IMR-90 (cell line): Measurements from ENCODE around the gene SYT3. TPM values are rescaled to one million over a fixed set of nuclear protein-coding genes. Genes with fewer than 3 reads are reported as not detected.

ENCODE experiments used
- ATAC-seq: fragments of 200-7000 bp; cut with Tn5 transposase; 2 replicates; pipeline ENCODE4 v1.9.1; 2020; ENCODE audit warnings: low read depth, mild to moderate bottlenecking, moderate library complexity
- BruUV-seq: library from RNA; stranded (reverse); fragments of 400-500 nt; replicated peaks from 2 replicates; lab custom pipeline; 2021; lab: Mats Ljungman, UMichigan
- CTCF ChIA-PET: fragments of 300-600 bp; formaldehyde crosslinking; extraction: SDS; loops from one replicate; lab custom pipeline; 2021; ENCODE audit warnings: antibody characterized with exemption; lab: Yijun Ruan, JAX
- POLR2A ChIA-PET: fragments of 300-600 bp; sonication (Branson Sonifier 250); formaldehyde crosslinking; loops from one replicate; lab custom pipeline; 2022; ENCODE audit warnings: antibody characterized with exemption; ENCODE audit not compliant: unreplicated experiment; lab: Charles Lee
- DNase-seq: peaks from one replicate; pipeline ENCODE4 v3.0.0; 2013
- H2AFZ ChIP-seq: replicated peaks from 2 replicates; pipeline ENCODE3; 2013; ENCODE audit warnings: low read length, mild to moderate bottlenecking; ENCODE audit not compliant: poor library complexity
- H2AK5ac ChIP-seq: 2 replicates; pipeline ENCODE4 v1.6.1; 2013; ENCODE audit warnings: low read depth, low read length, inconsistent platforms
- H2AK9ac ChIP-seq: replicated peaks from 2 replicates; pipeline ENCODE3; 2013; ENCODE audit warnings: mild to moderate bottlenecking, low read depth, low read length, moderate library complexity; ENCODE audit not compliant: poor library complexity
- H2BK120ac ChIP-seq: 2 replicates; pipeline ENCODE4 v1.6.1; 2013; ENCODE audit warnings: low read depth, low read length, inconsistent platforms
- H2BK15ac ChIP-seq: 3 replicates; pipeline ENCODE4 v1.6.1; 2013; ENCODE audit warnings: low read depth, low read length, inconsistent platforms
- H2BK20ac ChIP-seq: 2 replicates; pipeline ENCODE4 v1.6.1; 2013; ENCODE audit warnings: low read depth, mild to moderate bottlenecking, inconsistent platforms, low read length, moderate library complexity
- H2BK5ac ChIP-seq: 2 replicates; pipeline ENCODE4 v1.6.1; 2013; ENCODE audit warnings: mild to moderate bottlenecking, low read depth, low read length, inconsistent platforms; ENCODE audit not compliant: poor library complexity, severe bottlenecking
- H3K14ac ChIP-seq: replicated peaks from 2 replicates; pipeline ENCODE4 v1.6.1; 2013; ENCODE audit warnings: low read depth, low read length, inconsistent platforms
- H3K18ac ChIP-seq: 2 replicates; pipeline ENCODE4 v1.6.1; 2013; ENCODE audit warnings: low read depth, low read length, control low read depth
- H3K23ac ChIP-seq: 2 replicates; pipeline ENCODE4 v1.6.1; 2013; ENCODE audit warnings: low read depth, low read length, inconsistent platforms
- H3K27ac ChIP-seq: 2 replicates; pipeline ENCODE4 v1.5.1; 2013; ENCODE audit warnings: mild to moderate bottlenecking, control low read depth, low read length; ENCODE audit not compliant: insufficient read depth
- H3K27me3 ChIP-seq: 2 replicates; pipeline ENCODE4 v1.6.1; 2013; ENCODE audit warnings: low read length; ENCODE audit not compliant: control insufficient read depth, insufficient read depth
- H3K36me3 ChIP-seq: 2 replicates; pipeline ENCODE4 v1.6.1; 2013; ENCODE audit warnings: low read length, mixed read lengths; ENCODE audit not compliant: control insufficient read depth, insufficient read depth
- H3K4ac ChIP-seq: 2 replicates; pipeline ENCODE4 v1.6.1; 2013; ENCODE audit warnings: low read depth, low read length, inconsistent platforms
- H3K4me1 ChIP-seq: 2 replicates; pipeline ENCODE4 v1.6.1; 2013; ENCODE audit warnings: low read length, mixed read lengths; ENCODE audit not compliant: control insufficient read depth, insufficient read depth
- H3K4me2 ChIP-seq: 2 replicates; pipeline ENCODE4 v1.6.1; 2013; ENCODE audit warnings: low read depth, mild to moderate bottlenecking, control low read depth, low read length, moderate library complexity
- H3K4me3 ChIP-seq: 2 replicates; pipeline ENCODE4 v1.5.1; 2013; ENCODE audit warnings: low read depth, mild to moderate bottlenecking, control low read depth, low read length, moderate library complexity; ENCODE audit not compliant: insufficient read depth
- H3K56ac ChIP-seq: 2 replicates; pipeline ENCODE4 v1.6.1; 2013; ENCODE audit warnings: low read length, inconsistent platforms; ENCODE audit not compliant: insufficient read depth; ENCODE audit errors: extremely low read depth
- H3K79me1 ChIP-seq, 2 experiments: 2 replicates each; pipeline ENCODE4 v1.6.1; 2013; ENCODE audit warnings: low read length in 2 of 2, inconsistent platforms in 1 of 2, low read depth in 1 of 2
- H3K9ac ChIP-seq: 2 replicates; pipeline ENCODE4 v1.6.1; 2013; ENCODE audit warnings: low read depth, low read length, control low read depth
- H3K9me1 ChIP-seq: 2 replicates; pipeline ENCODE4 v1.6.1; 2013; ENCODE audit warnings: low read length, inconsistent platforms; ENCODE audit not compliant: insufficient read depth
- H3K9me3 ChIP-seq: 2 replicates; pipeline ENCODE4 v1.6.1; 2013; ENCODE audit warnings: low read length; ENCODE audit not compliant: control insufficient read depth, insufficient read depth
- H4K20me1 ChIP-seq: 2 replicates; pipeline ENCODE4 v1.6.1; 2013; ENCODE audit warnings: low read length, inconsistent platforms; ENCODE audit not compliant: insufficient read depth
- H4K5ac ChIP-seq: 2 replicates; pipeline ENCODE4 v1.6.1; 2013; ENCODE audit warnings: mild to moderate bottlenecking, low read depth, low read length, control low read depth
- H4K8ac ChIP-seq, 2 experiments: 2 replicates each; pipeline ENCODE4 v1.6.1; 2013; ENCODE audit warnings: low read depth in 2 of 2, low read length in 2 of 2, control low read depth in 1 of 2, inconsistent platforms in 1 of 2
- H4K91ac ChIP-seq: 2 replicates; pipeline ENCODE4 v1.6.1; 2013; ENCODE audit warnings: low read depth, low read length, inconsistent platforms; ENCODE audit not compliant: insufficient read depth
- BHLHE40 ChIP-seq: fragments of 150-350 bp; IDR thresholded peaks from 2 replicates; pipeline ENCODE4 v1.6.1; 2016; ENCODE audit warnings: mild to moderate bottlenecking, low read depth, low read length
- CEBPB ChIP-seq: IDR thresholded peaks from 2 replicates; pipeline ENCODE4 v1.6.1; 2012; ENCODE audit warnings: low read depth, low read length, improper control_type of control experiment
- CHD1 ChIP-seq: IDR thresholded peaks from 2 replicates; pipeline ENCODE4 v1.6.1; 2012; ENCODE audit warnings: low read depth, low read length, improper control_type of control experiment
- CTCF ChIP-seq: conservative IDR thresholded peaks from 2 replicates; pipeline ENCODE4 v1.5.1; 2012; ENCODE audit warnings: mild to moderate bottlenecking, low read depth, low read length, improper control_type of control experiment
- ELK1 ChIP-seq: fragments of 150-350 bp; IDR thresholded peaks from 2 replicates; pipeline ENCODE4 v1.6.1; 2016; ENCODE audit warnings: low read depth, mild to moderate bottlenecking, low read length, moderate library complexity, borderline replicate concordance
- FOS ChIP-seq: fragments of 150-350 bp; IDR thresholded peaks from 2 replicates; pipeline ENCODE4 v1.6.1; 2016; ENCODE audit warnings: low read depth, low read length
- MAFK ChIP-seq: IDR thresholded peaks from 2 replicates; pipeline ENCODE4 v1.6.1; 2012; ENCODE audit warnings: low read depth, low read length, improper control_type of control experiment
- MAZ ChIP-seq: IDR thresholded peaks from 2 replicates; pipeline ENCODE4 v1.6.1; 2012; ENCODE audit warnings: low read depth, mild to moderate bottlenecking, low read length, improper control_type of control experiment, moderate library complexity, borderline replicate concordance
- MXI1 ChIP-seq: IDR thresholded peaks from 2 replicates; pipeline ENCODE4 v1.6.1; 2012; ENCODE audit warnings: low read depth, mild to moderate bottlenecking, low read length, moderate library complexity, borderline replicate concordance
- NFE2L2 ChIP-seq: fragments of 150-350 bp; IDR thresholded peaks from 2 replicates; pipeline ENCODE4 v1.6.1; 2016; ENCODE audit warnings: low read depth, mild to moderate bottlenecking, low read length
- POLR2A ChIP-seq: IDR thresholded peaks from 2 replicates; pipeline ENCODE4 v1.6.1; 2012; ENCODE audit warnings: mild to moderate bottlenecking, low read depth, low read length
- RAD21 ChIP-seq: IDR thresholded peaks from 2 replicates; pipeline ENCODE4 v1.6.1; 2012; ENCODE audit warnings: low read length, improper control_type of control experiment
- RCOR1 ChIP-seq: IDR thresholded peaks from 2 replicates; pipeline ENCODE4 v1.6.1; 2012; ENCODE audit warnings: mild to moderate bottlenecking, low read length, improper control_type of control experiment; ENCODE audit not compliant: insufficient replicate concordance
- SMC3 ChIP-seq: fragments of 150-350 bp; IDR thresholded peaks from 2 replicates; pipeline ENCODE4 v1.6.1; 2016; ENCODE audit warnings: low read depth, mild to moderate bottlenecking, antibody characterized with exemption, low read length, moderate library complexity
- USF2 ChIP-seq: fragments of 150-350 bp; IDR thresholded peaks from 2 replicates; pipeline ENCODE4 v1.6.1; 2017; ENCODE audit warnings: mild to moderate bottlenecking, antibody characterized with exemption, low read length, low read depth
- WGBS, 2 experiments: methylation state at CpG; one replicate each; pipeline versions ENCODE4 v1.1.5 to v1.1.7; 2013; ENCODE audit warnings: missing lambda C conversion rate in 2 of 2; ENCODE audit not compliant: insufficient read length in 1 of 2; ENCODE audit errors: extremely low coverage in 2 of 2; 5-methylcytosine and 5-hydroxymethylcytosine counted together
- dilution Hi-C: fragments of 300-500 bp; cut with HindIII; formaldehyde crosslinking; loops from one replicate; pipeline ENCODE4 v1.14.3; 2018; ENCODE audit warnings: low sequenced_read_pairs; ENCODE audit not compliant: unreplicated experiment
- in situ Hi-C: fragments of 300-500 bp; cut with MboI; formaldehyde crosslinking; loops from 3 replicates; pipeline ENCODE4 v1.14.3; 2019; ENCODE audit warnings: low sequenced_read_pairs, inconsistent platforms, mixed read lengths
- intact Hi-C: fragments of 100-400 bp; cut with micrococcal nuclease; formaldehyde crosslinking; loops from 2 replicates; pipeline ENCODE4 v1.10.0; 2022
- polyA plus RNA-seq, 3 experiments: library from polyadenylated mRNA; depleted of rRNA; stranded (reverse); fragments of >200 nt; gene quantifications; 2 replicates each; pipeline ENCODE4 v1.2.3, GENCODE V29; 2012; ENCODE audit warnings: low replicate concordance in 1 of 3
- total RNA-seq: library from RNA; depleted of rRNA; stranded (reverse); fragments of >200 nt; gene quantifications from 2 replicates; pipeline ENCODE4 v1.2.3, GENCODE V29; 2012

Gene SYT3
- total and polyA plus RNA-seq, 2 of the 4 experiments (the other 2 are of a cell fraction): 0.05 TPM; not detected in 1

GRCh38 chr19:50666346-50667176, 26.9 kb upstream of the SYT3 start:
- POLR2A ChIA-PET: no interaction called here
- TF ChIP-seq FOS: no peak
- TF ChIP-seq MAFK: no peak
- no peak for TF ChIP-seq CHD1
- no peak for TF ChIP-seq BHLHE40
- TF ChIP-seq CTCF: no peak
- no peak for TF ChIP-seq SMC3
- no peak for TF ChIP-seq USF2
- no peak for TF ChIP-seq NFE2L2
- TF ChIP-seq POLR2A: no peak
- no peak for TF ChIP-seq RAD21
- no peak for TF ChIP-seq MAZ
- no peak for TF ChIP-seq ELK1
- no peak for TF ChIP-seq RCOR1
- no peak for TF ChIP-seq CEBPB
- TF ChIP-seq MXI1: no peak

More at GRCh38 chr19:50666346-50667176, 26.9 kb upstream of the SYT3 start:
- no peak overlapping the region for H4K8ac ChIP-seq
- H3K27ac ChIP-seq: no peak overlapping the region
- H3K79me1 ChIP-seq: no peaks in the 10 kb centered on the region
- no peak overlapping the region for H3K14ac ChIP-seq
- H2AK5ac ChIP-seq: no peak overlapping the region
- DNase-seq: no peak
- in situ Hi-C loops (no loop called here), dilution Hi-C loops (no loop called here), intact Hi-C loops (no loop called here)
- no peak overlapping the region for H3K4ac ChIP-seq
- H2AK9ac ChIP-seq: no peak overlapping the region
- no peak overlapping the region for H3K23ac ChIP-seq
- no peak overlapping the region for H2BK120ac ChIP-seq
- peaks cover 4% of the 10 kb centered on the region for H3K9me3 ChIP-seq
- H2BK20ac ChIP-seq: no peak overlapping the region
- H3K9ac ChIP-seq: no peak overlapping the region
- H3K36me3 ChIP-seq: no peaks in the 10 kb centered on the region
- H3K4me1 ChIP-seq: peaks cover 2% of the 10 kb centered on the region
- WGBS, 2 experiments: 11% methylated on average over 5 of the region's 47 CpGs; no CpG with 5 or more reads in 1 of the 2 experiments
- BruUV-seq: no TSS peak
- H3K4me3 ChIP-seq: no peak overlapping the region
- no peak overlapping the region for H4K91ac ChIP-seq
- CTCF ChIA-PET: no interaction called here
- H2BK5ac ChIP-seq: no peak overlapping the region
- no peak overlapping the region for H3K4me2 ChIP-seq
- H3K56ac ChIP-seq: no peak overlapping the region
- ATAC-seq: no peak
- no peak overlapping the region for H4K5ac ChIP-seq
- no peak overlapping the region for H3K18ac ChIP-seq
- H4K20me1 ChIP-seq: 0 out of 2 replicates have a peak, but pooled peaks cover 3% of the 10 kb centered on the region
- no peaks in the 10 kb centered on the region for H3K9me1 ChIP-seq
- peaks cover 52% of the 10 kb centered on the region for H3K27me3 ChIP-seq
- no peak overlapping the region for H2BK15ac ChIP-seq
- H2AFZ ChIP-seq: no peak overlapping the region
